ENCODE results near the gene RNF41. TPM values are rescaled to one million over a fixed set of nuclear protein-coding genes. Genes with fewer than 3 reads are reported as not detected.
A peak's percentile ranks its signal among the peaks of the same experiment; 100 is the strongest.

The RNF41 gene
- total RNA-seq, 1 donor from 2014 or later, result 49.8 TPM

GRCh38 chr12:56178347-56178746 is 43.4 kb downstream of the RNF41 start:
- DNase-seq, result no peak
- H3K4me3 ChIP-seq, result no peak overlapping the region
- H3K27ac ChIP-seq, result no peak overlapping the region
- H3K27me3 ChIP-seq (ENCODE audit: low read depth), result no peaks in the 10 kb centered on the region
- no peaks in the 10 kb centered on the region for H3K9me3 ChIP-seq
- intact Hi-C loops (cut with DNase I), result no loop called here
- no peaks in the 10 kb centered on the region for H3K4me1 ChIP-seq
- TF ChIP-seq CTCF (IDR thresholded peaks at IDR 0.05), result no peak
- no peak for ATAC-seq
- H3K36me3 ChIP-seq, result peaks cover 100% of the 10 kb centered on the region

GRCh38 chr12:56172839-56173238 is 48.9 kb downstream of the RNF41 start:
- Histone ChIP-seq H3K9me3 (no peaks in the 10 kb centered on the region), H3K36me3 (peaks cover 100% of the 10 kb centered on the region), H3K27me3 (ENCODE audit: low read depth) (no peaks in the 10 kb centered on the region), H3K27ac (no peak overlapping the region), H3K4me1 (no peaks in the 10 kb centered on the region), H3K4me3 (no peak overlapping the region)
- no peak for ATAC-seq
- no peak for TF ChIP-seq CTCF (IDR thresholded peaks at IDR 0.05)
- no peak for DNase-seq
- intact Hi-C loops (cut with DNase I), result no loop called here

- no peak for TF ChIP-seq CTCF (IDR thresholded peaks at IDR 0.05)
- intact Hi-C loops (cut with DNase I), result no loop called here
- Histone ChIP-seq H3K4me1 (no peaks in the 10 kb centered on the region), H3K36me3 (peaks cover 98% of the 10 kb centered on the region), H3K27me3 (ENCODE audit: low read depth) (no peaks in the 10 kb centered on the region), H3K27ac (no peak overlapping the region), H3K9me3 (no peaks in the 10 kb centered on the region), H3K4me3 (no peak overlapping the region)
- DNase-seq (no peak), ATAC-seq (no peak)
Observed at GRCh38 chr12:56169229-56169759, 52.4 kb downstream of the RNF41 start.

GRCh38 chr12:56165369-56165768 is 56.4 kb downstream of the RNF41 start:
- Histone ChIP-seq H3K4me1 (peaks cover 28% of the 10 kb centered on the region), H3K36me3 (peaks cover 98% of the 10 kb centered on the region), H3K4me3 (no peak overlapping the region), H3K27me3 (ENCODE audit: low read depth) (no peaks in the 10 kb centered on the region), H3K27ac (no peak overlapping the region), H3K9me3 (no peaks in the 10 kb centered on the region)
- intact Hi-C loops (cut with DNase I), result no loop called here
- DNase-seq (no peak), ATAC-seq (peak; percentile 1 to 8)
- no peak for TF ChIP-seq CTCF (IDR thresholded peaks at IDR 0.05)

- Histone ChIP-seq H3K27me3 (ENCODE audit: low read depth) (no peaks in the 10 kb centered on the region), H3K27ac (no peak overlapping the region), H3K9me3 (no peaks in the 10 kb centered on the region), H3K4me3 (no peak overlapping the region), H3K36me3 (peaks cover 98% of the 10 kb centered on the region), H3K4me1 (peaks cover 38% of the 10 kb centered on the region)
- DNase-seq (no peak), ATAC-seq (no peak)
- intact Hi-C loops (cut with DNase I), result no loop called here
- no peak for TF ChIP-seq CTCF (IDR thresholded peaks at IDR 0.05)
Observed at GRCh38 chr12:56164345-56164729, 57.4 kb downstream of the RNF41 start.

Measured in lower lobe of right lung (tissue), 2 donors.